Renal pelvis (tissue), 4 donors: ENCODE results near the gene DMRT1. TPM values are rescaled to one million over a fixed set of nuclear protein-coding genes. Genes with fewer than 3 reads are reported as not detected.

Experiments
- DNase-seq: peaks from one replicate; pipeline ENCODE4 v3.0.0-alpha.2; 2013
- polyA plus RNA-seq, 3 donors: library from polyadenylated mRNA; unstranded; fragments of 120-200 nt; gene quantifications; one replicate each; pipeline ENCODE4 v1.2.1, GENCODE V29; 2013; ENCODE audit not compliant: insufficient read length in 3 of 3

DMRT1 gene
- polyA plus RNA-seq, 3 donors, result 0.04 TPM; not detected in 2

- DNase-seq, result no peak
Measured at GRCh38 chr9:970151-970996, 128.9 kb downstream of the DMRT1 start.

- no peak for DNase-seq
Measured at GRCh38 chr9:971901-972500, 130.5 kb downstream of the DMRT1 start.

DNA sequence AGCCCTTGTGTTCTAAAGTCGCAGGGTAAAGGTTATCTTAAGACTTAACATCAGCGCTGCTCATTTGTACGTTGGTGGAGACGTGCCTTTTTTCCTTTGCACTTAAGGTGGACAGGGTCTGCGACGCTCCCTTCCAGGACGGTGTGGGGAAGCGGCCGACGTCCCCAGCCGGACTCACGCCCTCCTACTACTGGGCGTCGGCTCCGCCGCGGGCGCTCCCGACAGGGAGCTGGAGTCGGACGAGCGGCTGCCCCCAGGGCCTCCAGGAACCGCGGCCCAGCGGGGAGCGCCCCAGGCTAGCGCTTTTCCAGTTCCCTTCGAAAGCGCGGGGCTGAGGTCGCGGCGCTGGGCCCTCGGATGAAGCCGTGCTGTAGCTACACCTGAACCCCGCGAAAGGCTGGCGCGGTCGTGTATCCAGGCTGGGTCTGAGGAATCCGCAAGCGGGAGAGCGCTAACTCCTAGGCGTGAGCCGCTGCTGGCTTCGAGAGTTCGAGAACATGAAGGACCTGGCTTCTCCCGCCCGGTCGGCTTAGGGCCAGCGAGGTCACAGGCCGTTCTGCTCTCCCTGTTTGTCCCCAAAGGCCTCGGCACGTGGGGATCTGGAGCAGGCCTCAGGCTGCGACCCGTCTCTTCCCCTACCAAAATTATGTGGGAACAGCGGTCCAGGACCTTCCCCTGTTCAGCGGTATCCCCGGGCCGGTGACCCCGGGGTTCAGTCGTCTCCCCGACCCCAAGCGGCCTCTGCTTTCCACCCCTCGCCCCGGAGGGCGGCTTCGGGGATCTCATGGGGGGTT is 131.2 kb downstream of the DMRT1 start:
- no peak for DNase-seq

- no peak for DNase-seq
Measured at GRCh38 chr9:973295-973834, 131.9 kb downstream of the DMRT1 start.

- no peak for DNase-seq
Measured at GRCh38 chr9:974031-974995, 132.8 kb downstream of the DMRT1 start.

DNA sequence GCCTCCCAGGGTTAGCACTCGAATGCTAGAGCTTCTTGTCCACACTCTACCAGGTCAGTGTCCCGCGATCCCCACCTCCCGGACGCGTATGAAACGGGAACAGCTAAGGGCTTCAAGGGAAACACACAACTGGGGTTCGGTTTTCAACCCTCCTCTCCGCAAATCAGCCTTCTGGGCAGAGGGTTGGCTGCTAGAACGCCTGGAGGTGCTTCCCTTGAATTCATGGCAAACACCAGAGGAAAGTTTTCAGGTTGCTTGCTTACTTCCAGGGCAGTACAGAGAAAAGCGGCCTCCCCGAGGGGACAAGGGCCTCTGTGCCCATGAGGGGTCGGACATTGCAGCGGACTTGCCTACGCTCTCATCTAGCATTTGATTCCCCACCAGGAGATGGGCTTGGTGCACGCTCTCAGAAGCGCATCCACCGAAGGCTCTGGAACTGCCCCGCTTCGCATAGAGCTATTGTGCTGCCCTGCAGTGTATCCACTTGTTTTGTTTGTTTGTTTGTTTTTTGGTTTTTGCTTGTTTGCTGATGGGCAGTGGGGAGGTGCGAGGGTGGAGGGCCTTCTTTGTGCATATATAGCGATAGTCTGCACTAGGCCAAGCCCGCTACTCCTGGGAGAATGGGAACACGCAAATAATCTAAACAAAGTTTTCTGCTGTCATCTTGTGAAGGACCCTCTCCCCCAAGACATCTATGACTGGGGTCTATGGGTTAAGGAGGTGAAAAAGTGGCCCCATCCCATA is 133.7 kb downstream of the DMRT1 start:
- DNase-seq, result no peak

DNA sequence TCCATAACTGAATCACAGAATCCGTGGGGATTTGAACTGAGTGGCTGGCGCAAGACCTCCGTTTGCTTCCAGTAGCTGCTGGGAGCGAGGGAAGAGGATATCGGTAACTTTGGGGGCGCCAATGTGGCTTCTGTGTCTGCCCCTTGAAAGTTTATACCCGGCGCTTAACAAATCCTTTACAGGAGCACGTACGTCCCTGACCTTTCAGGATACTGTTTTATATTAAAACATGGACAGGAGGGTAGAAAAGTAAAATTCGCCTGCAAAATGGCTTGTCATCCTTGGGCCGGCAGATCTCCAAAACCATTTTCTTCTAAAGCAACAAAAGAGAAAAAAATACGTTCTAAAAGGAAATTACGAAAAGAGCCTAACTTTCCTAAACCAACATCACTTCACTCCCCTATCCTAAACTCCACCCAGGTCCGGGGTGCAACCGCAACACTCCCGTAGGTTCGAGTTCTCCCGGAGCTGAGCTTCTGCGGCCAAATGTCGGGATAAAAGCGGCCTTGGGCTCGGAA is 134.3 kb downstream of the DMRT1 start:
- DNase-seq, result no peak

GRCh38 chr9:976258-976942 is 134.9 kb downstream of the DMRT1 start, which contains the start of gene DMRT3:
Gene DMRT3 (plus strand): TSS chr9:976655. CDS start chr9:977002, 347 bp downstream.
- no peak for DNase-seq

DNA sequence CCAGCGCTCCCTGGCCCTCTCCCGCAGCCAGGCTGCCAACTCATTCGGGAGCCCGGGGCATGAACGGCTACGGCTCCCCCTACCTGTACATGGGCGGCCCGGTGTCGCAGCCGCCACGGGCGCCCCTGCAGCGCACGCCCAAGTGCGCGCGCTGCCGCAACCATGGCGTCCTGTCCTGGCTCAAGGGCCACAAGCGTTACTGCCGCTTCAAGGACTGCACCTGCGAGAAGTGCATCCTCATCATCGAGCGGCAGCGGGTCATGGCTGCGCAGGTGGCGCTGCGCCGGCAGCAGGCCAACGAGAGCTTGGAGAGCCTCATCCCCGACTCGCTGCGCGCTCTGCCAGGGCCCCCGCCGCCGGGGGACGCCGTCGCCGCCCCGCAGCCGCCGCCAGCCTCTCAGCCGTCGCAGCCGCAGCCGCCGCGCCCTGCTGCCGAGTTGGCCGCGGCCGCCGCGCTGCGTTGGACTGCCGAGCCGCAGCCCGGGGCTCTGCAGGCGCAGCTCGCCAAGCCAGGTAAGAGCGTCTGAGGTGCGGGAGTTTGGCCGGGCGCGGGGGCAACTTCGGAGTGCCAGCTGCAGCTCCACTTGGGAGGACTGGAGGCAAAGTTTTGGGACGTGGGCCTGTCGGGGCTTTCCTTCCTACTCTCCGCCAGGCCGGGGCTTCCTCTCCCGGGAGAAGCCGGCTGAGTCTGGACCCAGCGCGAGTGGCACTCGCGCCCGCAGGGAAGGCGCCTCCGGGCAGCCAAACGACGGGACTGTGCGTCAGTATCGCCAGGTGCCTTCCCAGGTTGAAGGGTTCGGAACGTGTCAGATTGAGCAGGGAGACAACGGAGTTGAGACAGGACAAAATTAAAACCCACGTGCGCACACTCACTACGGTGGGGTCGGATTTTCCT is 135.7 kb downstream of the DMRT1 start:
- no peak for DNase-seq

- DNase-seq, result no peak
Measured at GRCh38 chr9:977838-978830, 136.6 kb downstream of the DMRT1 start.

- no peak for DNase-seq
Measured at GRCh38 chr9:979983-980382, 138.5 kb downstream of the DMRT1 start.

- no peak for DNase-seq
Measured at GRCh38 chr9:980640-981039, 139.1 kb downstream of the DMRT1 start.

- no peak for DNase-seq
Measured at GRCh38 chr9:981491-981898, 140.0 kb downstream of the DMRT1 start.

- no peak for DNase-seq
Measured at GRCh38 chr9:982394-983230, 141.1 kb downstream of the DMRT1 start.

GRCh38 chr9:994005-994404 is 152.5 kb downstream of the DMRT1 start:
- no peak for DNase-seq

- DNase-seq, result no peak
Measured at GRCh38 chr9:995192-995591, 153.7 kb downstream of the DMRT1 start.
